ENCODE results near the gene CPZ. TPM values are rescaled to one million over a fixed set of nuclear protein-coding genes. Genes with fewer than 3 reads are reported as not detected.

CPZ gene
- polyA plus RNA-seq, 1 donor (not counting 4 experiments of a cell fraction or from before 2014, with no cell fraction given): not detected

- TF ChIP-seq EZH2 (IDR thresholded peaks at IDR 0.05; ENCODE audit: low read length) (no peak), CTCF (optimal IDR thresholded peaks at IDR 0.05 in 1 of 3, IDR thresholded peaks at IDR 0.05 in 1 of 3, conservative IDR thresholded peaks at IDR 0.05 in 1 of 3; ENCODE audit: extremely low read depth in 1 of 3, insufficient read depth in 2 of 3, low read length in 3 of 3) (no peak)
- Histone ChIP-seq H3K36me3 (ENCODE audit: control insufficient read depth in 2 of 2, extremely low read depth in 1 of 2, insufficient read depth in 2 of 2, low read length in 2 of 2) (no peaks in the 10 kb centered on the region), H3K4me2 (ENCODE audit: control insufficient read depth, extremely low read depth, insufficient read depth, low read depth, low read length) (no peak overlapping the region), H3K9me1 (ENCODE audit: control insufficient read depth, extremely low read depth, insufficient read depth, low read length) (no peaks in the 10 kb centered on the region), H3K9me3 (ENCODE audit: control insufficient read depth, low read depth, low read length) (no peaks in the 10 kb centered on the region), H3K79me2 (ENCODE audit: control insufficient read depth, insufficient read depth, low read length) (no peaks in the 10 kb centered on the region), H3K27ac (ENCODE audit: control insufficient read depth, insufficient read depth, low read length) (no peak overlapping the region), H3K4me3 (ENCODE audit: control insufficient read depth in 2 of 3, extremely low read depth in 1 of 3, insufficient read depth in 2 of 3, low read depth in 1 of 3, low read length in 3 of 3) (no peak overlapping the region), H2AFZ (ENCODE audit: control insufficient read depth, low read length) (no peak overlapping the region), H3K4me1 (ENCODE audit: control insufficient read depth, extremely low read depth, insufficient read depth, low read length) (no peaks in the 10 kb centered on the region), H4K20me1 (ENCODE audit: control insufficient read depth, extremely low read depth, insufficient read depth, low read length) (no peaks in the 10 kb centered on the region), H3K27me3 (ENCODE audit: control insufficient read depth, extremely low read depth, insufficient read depth, low read length) (no peaks in the 10 kb centered on the region), H3K9ac (ENCODE audit: control insufficient read depth, extremely low read depth, insufficient read depth, low read length) (no peak overlapping the region)
- DNase-seq (ENCODE audit: low read depth, low spot score): no peak
- FAIRE-seq: no peak
- dilution Hi-C loops (cut with MboI; ENCODE audit: extremely low pct_ligation_motif_present, low sequenced_read_pairs): no loop called here
Measured at GRCh38 chr4:8560265-8561047, 32.1 kb upstream of the CPZ start.

DNA sequence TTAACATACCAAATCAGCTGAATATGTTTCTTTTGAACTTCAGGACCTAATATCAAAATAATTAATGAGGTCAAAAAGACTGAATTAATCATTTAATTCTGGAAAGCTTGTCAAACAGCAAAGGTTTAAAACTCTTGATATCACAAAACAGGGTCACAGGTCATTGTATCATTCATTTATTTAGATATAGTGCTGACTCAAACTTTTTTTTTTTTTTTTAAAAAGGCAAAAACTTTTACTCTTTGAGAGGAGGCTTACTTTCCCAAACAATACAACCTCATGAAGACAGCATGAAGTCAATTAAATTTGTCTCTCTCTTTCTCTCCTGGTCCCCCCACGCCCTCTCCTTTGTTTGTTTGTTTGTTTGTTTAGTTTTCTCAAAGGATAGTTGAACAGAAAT is 28.0 kb upstream of the CPZ start:
- no peak for FAIRE-seq

More for the DNA sequence above, 28.0 kb upstream of the CPZ start:
- Histone ChIP-seq H3K9me1 (ENCODE audit: control insufficient read depth, extremely low read depth, insufficient read depth, low read length) (no peaks in the 10 kb centered on the region), H2AFZ (ENCODE audit: control insufficient read depth, low read length) (no peak overlapping the region), H3K36me3 (ENCODE audit: control insufficient read depth in 2 of 2, extremely low read depth in 1 of 2, insufficient read depth in 2 of 2, low read length in 2 of 2) (no peaks in the 10 kb centered on the region), H3K4me1 (ENCODE audit: control insufficient read depth, extremely low read depth, insufficient read depth, low read length) (no peaks in the 10 kb centered on the region), H3K27me3 (ENCODE audit: control insufficient read depth, extremely low read depth, insufficient read depth, low read length) (no peaks in the 10 kb centered on the region), H4K20me1 (ENCODE audit: control insufficient read depth, extremely low read depth, insufficient read depth, low read length) (no peaks in the 10 kb centered on the region), H3K79me2 (ENCODE audit: control insufficient read depth, insufficient read depth, low read length) (no peaks in the 10 kb centered on the region), H3K9ac (ENCODE audit: control insufficient read depth, extremely low read depth, insufficient read depth, low read length) (no peak overlapping the region), H3K27ac (ENCODE audit: control insufficient read depth, insufficient read depth, low read length) (no peak overlapping the region), H3K9me3 (ENCODE audit: control insufficient read depth, low read depth, low read length) (no peaks in the 10 kb centered on the region), H3K4me3 (ENCODE audit: control insufficient read depth in 2 of 3, extremely low read depth in 1 of 3, insufficient read depth in 2 of 3, low read depth in 1 of 3, low read length in 3 of 3) (no peak overlapping the region), H3K4me2 (ENCODE audit: control insufficient read depth, extremely low read depth, insufficient read depth, low read depth, low read length) (no peak overlapping the region)
- TF ChIP-seq CTCF (optimal IDR thresholded peaks at IDR 0.05 in 1 of 3, IDR thresholded peaks at IDR 0.05 in 1 of 3, conservative IDR thresholded peaks at IDR 0.05 in 1 of 3; ENCODE audit: extremely low read depth in 1 of 3, insufficient read depth in 2 of 3, low read length in 3 of 3) (no peak), EZH2 (IDR thresholded peaks at IDR 0.05; ENCODE audit: low read length) (no peak)
- no peak for DNase-seq (ENCODE audit: low read depth, low spot score)
- dilution Hi-C loops (cut with MboI; ENCODE audit: extremely low pct_ligation_motif_present, low sequenced_read_pairs): no loop called here
